Neural crest cell (in vitro differentiated cells): Measurements from ENCODE around the gene ZBTB7B. TPM values are rescaled to one million over a fixed set of nuclear protein-coding genes. Genes with fewer than 3 reads are reported as not detected.

Experiments
- DNase-seq: peaks from one replicate; pipeline ENCODE4 v3.0.0; 2021; ENCODE audit warnings: low read depth, mixed read lengths, low spot score
- H3K27ac Mint-ChIP-seq: one replicate; pipeline ENCODE4 v1.8.0; 2021; ENCODE audit warnings: mild to moderate bottlenecking, mixed read lengths; ENCODE audit not compliant: unreplicated experiment
- H3K27me3 Mint-ChIP-seq: 2 replicates; pipeline ENCODE4 v1.8.0; 2021; ENCODE audit warnings: low read depth, mild to moderate bottlenecking, mixed read lengths
- H3K36me3 Mint-ChIP-seq: 2 replicates; pipeline ENCODE4 v1.8.0; 2021; ENCODE audit warnings: low read depth, mild to moderate bottlenecking, mixed read lengths
- H3K4me1 Mint-ChIP-seq: 2 replicates; pipeline ENCODE4 v1.8.0; 2021; ENCODE audit warnings: mixed read lengths
- H3K4me3 Mint-ChIP-seq: one replicate; pipeline ENCODE4 v1.8.0; 2021; ENCODE audit warnings: mild to moderate bottlenecking, mixed read lengths
- H3K9me3 Mint-ChIP-seq: 2 replicates; pipeline ENCODE4 v1.8.0; 2021; ENCODE audit warnings: mixed read lengths
- CTCF ChIP-seq: fragments of 200-600 bp; sonication (generic); conservative IDR thresholded peaks from 2 replicates; pipeline ENCODE4 v1.5.0; 2021; ENCODE audit warnings: antibody characterized with exemption, mild to moderate bottlenecking
- total RNA-seq: library from RNA; stranded (reverse); gene quantifications from 2 replicates; pipeline ENCODE4 v1.2.1, GENCODE V29; 2021

The ZBTB7B gene
- total RNA-seq, 1 donor from 2014 or later = 6.9 TPM

DNA sequence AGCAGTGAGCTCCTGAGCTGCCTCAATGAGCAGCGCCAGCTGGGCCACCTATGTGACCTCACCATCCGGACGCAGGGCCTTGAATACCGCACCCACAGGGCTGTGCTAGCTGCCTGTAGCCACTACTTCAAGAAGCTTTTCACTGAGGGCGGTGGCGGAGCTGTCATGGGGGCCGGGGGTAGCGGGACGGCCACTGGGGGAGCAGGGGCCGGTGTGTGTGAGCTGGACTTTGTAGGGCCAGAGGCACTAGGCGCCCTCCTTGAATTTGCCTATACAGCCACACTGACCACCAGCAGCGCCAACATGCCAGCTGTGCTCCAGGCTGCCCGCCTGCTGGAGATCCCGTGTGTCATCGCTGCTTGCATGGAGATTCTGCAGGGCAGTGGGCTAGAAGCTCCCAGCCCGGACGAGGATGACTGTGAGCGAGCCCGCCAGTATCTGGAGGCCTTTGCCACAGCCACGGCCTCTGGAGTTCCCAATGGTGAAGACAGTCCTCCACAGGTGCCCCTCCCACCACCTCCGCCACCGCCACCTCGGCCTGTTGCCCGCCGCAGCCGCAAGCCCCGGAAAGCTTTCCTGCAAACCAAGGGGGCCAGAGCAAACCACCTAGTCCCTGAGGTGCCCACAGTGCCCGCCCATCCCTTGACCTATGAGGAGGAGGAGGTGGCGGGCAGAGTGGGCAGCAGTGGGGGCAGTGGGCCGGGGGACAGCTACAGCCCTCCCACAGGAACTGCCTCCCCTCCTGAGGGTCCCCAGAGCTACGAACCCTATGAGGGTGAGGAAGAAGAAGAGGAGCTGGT is 12.3 kb downstream of the ZBTB7B start:
- peaks cover 28% of the 10 kb centered on the region for H3K4me1 Mint-ChIP-seq
- H3K27me3 Mint-ChIP-seq = no peaks in the 10 kb centered on the region
- no peak overlapping the region for H3K4me3 Mint-ChIP-seq
- H3K9me3 Mint-ChIP-seq = no peaks in the 10 kb centered on the region
- TF ChIP-seq CTCF = no peak
- no peak for DNase-seq
- no peaks in the 10 kb centered on the region for H3K36me3 Mint-ChIP-seq
- H3K27ac Mint-ChIP-seq = no peak overlapping the region

GRCh38 chr1:155015527-155016230 is 13.1 kb downstream of the ZBTB7B start:
- Mint-ChIP-seq H3K27ac (no peak overlapping the region), H3K36me3 (no peaks in the 10 kb centered on the region), H3K9me3 (no peaks in the 10 kb centered on the region), H3K4me1 (peaks cover 30% of the 10 kb centered on the region), H3K4me3 (peak overlapping the region; percentile 41), H3K27me3 (no peaks in the 10 kb centered on the region)
- no peak for DNase-seq
- TF ChIP-seq CTCF = no peak

DNA sequence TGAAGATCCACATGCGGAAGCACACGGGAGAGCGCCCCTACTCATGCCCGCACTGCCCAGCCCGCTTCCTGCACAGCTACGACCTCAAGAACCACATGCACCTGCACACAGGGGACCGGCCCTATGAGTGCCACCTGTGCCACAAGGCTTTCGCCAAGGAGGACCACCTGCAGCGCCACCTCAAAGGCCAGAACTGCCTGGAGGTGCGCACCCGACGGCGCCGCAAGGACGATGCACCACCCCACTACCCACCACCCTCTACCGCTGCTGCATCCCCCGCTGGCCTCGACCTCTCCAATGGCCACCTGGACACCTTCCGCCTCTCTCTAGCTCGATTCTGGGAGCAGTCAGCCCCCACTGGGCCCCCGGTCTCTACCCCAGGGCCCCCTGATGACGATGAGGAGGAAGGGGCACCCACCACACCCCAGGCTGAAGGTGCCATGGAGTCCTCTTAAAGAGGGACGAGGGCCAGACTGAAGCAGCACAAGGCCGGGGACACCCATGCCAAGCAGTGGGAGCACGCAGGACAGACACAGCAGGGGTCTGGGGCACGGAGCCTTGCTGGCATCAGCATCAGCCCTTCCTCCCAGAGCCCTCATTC is 13.7 kb downstream of the ZBTB7B start:
- H3K36me3 Mint-ChIP-seq = no peaks in the 10 kb centered on the region
- TF ChIP-seq CTCF = no peak
- H3K4me3 Mint-ChIP-seq = no peak overlapping the region
- H3K27ac Mint-ChIP-seq = no peak overlapping the region
- peaks cover 30% of the 10 kb centered on the region for H3K4me1 Mint-ChIP-seq
- DNase-seq = no peak
- H3K9me3 Mint-ChIP-seq = no peaks in the 10 kb centered on the region
- H3K27me3 Mint-ChIP-seq = no peaks in the 10 kb centered on the region

GRCh38 chr1:155017041-155017945 is 14.7 kb downstream of the ZBTB7B start:
- Mint-ChIP-seq H3K27ac (no peak overlapping the region), H3K9me3 (no peaks in the 10 kb centered on the region), H3K27me3 (no peaks in the 10 kb centered on the region), H3K4me3 (peak overlapping the region; percentile 71), H3K4me1 (peaks cover 29% of the 10 kb centered on the region), H3K36me3 (no peaks in the 10 kb centered on the region)
- peak; percentile 99 for TF ChIP-seq CTCF
- DNase-seq = peak; percentile 85

DNA sequence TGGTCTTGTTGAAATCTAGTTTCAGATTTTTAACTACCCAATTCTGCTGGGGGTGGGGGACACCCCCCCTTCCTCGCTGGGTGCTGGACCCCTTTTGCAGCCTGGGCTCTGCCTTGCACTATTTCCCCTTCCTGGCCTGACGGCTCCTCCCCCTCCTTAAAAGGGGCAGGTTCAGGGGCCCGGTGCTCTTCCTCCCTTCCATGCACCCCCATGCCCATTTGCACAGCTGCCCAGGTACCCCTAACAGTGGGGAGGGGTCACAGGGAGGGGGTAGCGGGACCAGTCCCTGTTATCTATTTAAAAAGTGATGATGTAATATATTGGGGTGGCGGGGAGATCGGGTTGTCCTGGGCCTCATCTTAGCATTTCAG is 15.3 kb downstream of the ZBTB7B start:
- no peak for TF ChIP-seq CTCF
- Mint-ChIP-seq H3K9me3 (no peaks in the 10 kb centered on the region), H3K36me3 (no peaks in the 10 kb centered on the region), H3K4me1 (peaks cover 22% of the 10 kb centered on the region), H3K27ac (no peak overlapping the region), H3K4me3 (peak overlapping the region; percentile 57), H3K27me3 (no peaks in the 10 kb centered on the region)
- DNase-seq = no peak
